ENCODE measurements around the gene PRX.

The PRX gene

DNA sequence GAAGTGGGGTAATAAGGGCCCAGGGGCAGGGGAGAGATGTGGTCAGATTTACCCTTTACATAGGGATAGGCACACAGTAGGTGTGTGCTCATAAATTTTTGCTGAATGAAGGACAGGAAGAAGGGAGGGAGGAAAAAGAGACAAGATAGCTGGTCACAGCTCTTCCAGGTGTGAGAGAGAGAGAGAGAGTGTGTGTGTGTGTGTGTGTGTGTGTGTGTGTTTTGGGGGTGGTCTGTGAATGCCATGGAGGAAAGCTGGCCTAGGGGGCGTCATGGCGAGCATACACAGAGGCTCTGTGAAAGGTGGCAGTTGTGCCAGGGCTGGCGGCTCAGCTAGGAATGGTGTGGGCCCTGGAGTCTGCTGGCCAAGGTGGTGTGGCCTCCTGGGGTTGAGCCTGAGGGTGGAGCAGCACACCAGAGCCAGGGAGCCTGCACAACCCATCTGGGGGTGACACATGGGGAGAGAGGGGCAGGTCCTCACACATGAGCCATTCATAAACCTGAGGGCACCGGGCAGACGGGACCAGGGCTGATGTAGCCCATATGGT is 6.0 kb upstream of the PRX start:
- ChIA-PET POLR2A (interaction anchor here (0.8 to 1.1 kb wide), 2 partner anchors 16 to 24 kb away, joined by 3 to 4 read pairs; no protein-coding TSS in a partner anchor), CTCF (interaction anchor here (2.0 kb wide), 1 partner anchor 8 kb away, joined by 6 read pairs; no protein-coding TSS in a partner anchor)
- no peak for TF ChIP-seq ZNF384 (IDR thresholded peaks at IDR 0.05)
- no peak for DNase-seq (ENCODE audit: extremely low spot score)

DNA sequence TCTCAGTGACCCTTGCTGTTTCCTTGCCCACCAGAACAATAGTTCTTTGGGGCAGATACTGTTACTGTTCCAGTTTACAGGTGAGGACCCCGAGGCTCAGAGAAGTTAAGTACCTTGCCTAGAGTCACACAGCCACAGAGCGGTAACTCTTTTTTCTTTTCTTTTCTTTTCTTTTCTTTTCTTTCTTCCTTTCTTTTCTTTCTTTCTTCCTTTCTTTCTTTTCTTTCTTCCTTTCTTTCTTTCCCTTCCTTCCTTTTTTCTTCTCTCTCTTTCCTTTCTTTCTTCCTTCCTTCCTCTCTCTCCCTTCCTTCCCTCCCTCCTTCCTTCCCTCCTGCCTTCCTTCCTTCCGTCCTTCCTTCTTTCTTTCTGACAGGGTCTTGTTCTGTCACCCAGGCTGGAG is 4.9 kb upstream of the PRX start:
- ChIA-PET CTCF (interaction anchor here (1.2 kb wide), 1 partner anchor 46 kb away, joined by 3 read pairs; no protein-coding TSS in a partner anchor), POLR2A (no interaction called here)
- TF ChIP-seq TARDBP (IDR thresholded peaks at IDR 0.05) (no peak), BHLHE40 (IDR thresholded peaks at IDR 0.05; ENCODE audit: borderline replicate concordance) (no peak), FOXA1 (IDR thresholded peaks at IDR 0.05) (no peak), L3MBTL2 (conservative IDR thresholded peaks at IDR 0.05) (no peak), CTBP1 (IDR thresholded peaks at IDR 0.05; ENCODE audit: borderline replicate concordance) (no peak), SUZ12 (IDR thresholded peaks at IDR 0.05) (no peak), ZNF384 (IDR thresholded peaks at IDR 0.05) (no peak), PKNOX1 (IDR thresholded peaks at IDR 0.05) (no peak), ELF4 (IDR thresholded peaks at IDR 0.05) (no peak), SP1 (IDR thresholded peaks at IDR 0.05) (no peak), FOXK2 (IDR thresholded peaks at IDR 0.05) (no peak), FOXM1 (IDR thresholded peaks at IDR 0.05; ENCODE audit: borderline replicate concordance) (no peak), HDGF (IDR thresholded peaks at IDR 0.05; ENCODE audit: borderline replicate concordance) (no peak), LEF1 (IDR thresholded peaks at IDR 0.05; ENCODE audit: borderline replicate concordance) (no peak)
- DNase-seq (ENCODE audit: extremely low spot score): no peak

DNA sequence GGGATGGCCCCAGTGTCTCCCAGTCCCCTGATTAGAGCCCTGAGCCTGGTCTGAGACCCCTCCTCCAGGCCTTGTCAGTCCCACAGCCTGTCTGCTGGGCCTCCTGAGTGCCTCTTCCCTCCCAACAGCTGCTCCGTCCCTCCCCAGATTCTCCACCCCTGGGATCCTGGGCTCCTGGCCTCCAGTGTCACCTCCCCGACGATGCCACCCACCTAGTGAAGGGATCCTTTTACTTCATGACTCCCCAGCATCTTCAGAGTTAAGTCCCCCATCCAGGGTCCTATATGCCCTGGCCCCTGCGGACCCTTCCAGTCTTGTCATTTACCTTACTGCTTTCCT is 4.4 kb upstream of the PRX start:
- CTCF ChIA-PET: interaction anchor here (1.2 kb wide), 1 partner anchor 46 kb away, joined by 3 read pairs; no protein-coding TSS in a partner anchor
- POLR2A ChIA-PET: interaction anchor here (0.6 kb wide), 1 partner anchor 21 kb away, joined by 3 read pairs; no protein-coding TSS in a partner anchor
- TF ChIP-seq SP1 (IDR thresholded peaks at IDR 0.05) (no peak), ZNF384 (IDR thresholded peaks at IDR 0.05) (no peak), FOXM1 (IDR thresholded peaks at IDR 0.05; ENCODE audit: borderline replicate concordance) (no peak), ELF4 (IDR thresholded peaks at IDR 0.05) (no peak), ARNT (IDR thresholded peaks at IDR 0.05) (no peak), FOXA1 (IDR thresholded peaks at IDR 0.05) (no peak), CTBP1 (IDR thresholded peaks at IDR 0.05; ENCODE audit: borderline replicate concordance) (no peak), FOXK2 (IDR thresholded peaks at IDR 0.05) (no peak), BHLHE40 (IDR thresholded peaks at IDR 0.05; ENCODE audit: borderline replicate concordance) (no peak), HDGF (IDR thresholded peaks at IDR 0.05; ENCODE audit: borderline replicate concordance) (no peak), LEF1 (IDR thresholded peaks at IDR 0.05; ENCODE audit: borderline replicate concordance) (no peak), NFRKB (IDR thresholded peaks at IDR 0.05) (no peak), TARDBP (IDR thresholded peaks at IDR 0.05) (no peak), PKNOX1 (IDR thresholded peaks at IDR 0.05) (no peak)
- no peak for DNase-seq (ENCODE audit: extremely low spot score)

DNA sequence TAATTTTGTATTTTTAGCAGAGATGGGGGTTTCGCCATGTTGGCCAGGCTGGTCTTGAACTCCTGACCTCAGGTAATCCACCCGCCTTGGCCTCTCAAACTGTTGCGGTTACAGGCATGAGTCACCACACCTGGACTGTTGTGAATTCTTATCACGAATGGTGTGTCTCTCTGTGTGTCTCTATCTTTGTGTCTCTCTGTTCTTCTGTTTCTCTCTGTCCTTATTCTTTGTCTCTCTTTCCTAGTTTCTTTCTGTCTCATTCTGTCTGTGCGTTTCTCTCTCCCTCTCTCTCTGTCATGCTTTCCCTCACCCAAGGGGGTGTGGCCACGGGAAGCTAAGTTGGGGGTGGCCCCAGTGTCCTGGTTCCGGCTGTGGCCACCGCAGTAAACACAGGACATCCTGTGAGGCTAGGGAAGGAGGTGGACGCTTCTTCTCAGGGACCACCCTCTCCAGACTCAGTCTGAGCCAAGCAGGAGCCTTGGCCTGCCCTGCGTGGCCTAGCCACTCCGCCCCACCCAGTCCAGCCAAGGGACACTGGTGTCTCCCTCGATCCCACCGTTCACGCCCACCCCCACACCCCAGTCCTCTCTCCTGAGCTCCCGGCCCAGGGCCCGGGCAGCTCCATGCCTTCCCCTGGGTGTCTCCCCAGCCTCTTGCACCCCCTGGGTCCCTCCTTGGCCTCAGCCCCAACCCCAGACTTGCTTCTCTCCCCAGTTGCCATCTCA is 3.9 kb upstream of the PRX start:
- ChIA-PET CTCF (interaction anchor here (0.7 to 1.2 kb wide), 2 partner anchors 21 to 47 kb away, joined by 3 read pairs; no protein-coding TSS in a partner anchor), POLR2A (interaction anchor here (0.6 kb wide), 1 partner anchor 21 kb away, joined by 3 read pairs; no protein-coding TSS in a partner anchor)
- DNase-seq (ENCODE audit: extremely low spot score): no peak
- TF ChIP-seq L3MBTL2 (conservative IDR thresholded peaks at IDR 0.05): no peak
- TF ChIP-seq ARNT (IDR thresholded peaks at IDR 0.05): no peak
- no peak for TF ChIP-seq ELF4 (IDR thresholded peaks at IDR 0.05)
- TF ChIP-seq SP1 (IDR thresholded peaks at IDR 0.05): no peak
- TF ChIP-seq TARDBP (IDR thresholded peaks at IDR 0.05): no peak
- TF ChIP-seq FOXM1 (IDR thresholded peaks at IDR 0.05; ENCODE audit: borderline replicate concordance): no peak
- no peak for TF ChIP-seq FOXK2 (IDR thresholded peaks at IDR 0.05)
- TF ChIP-seq PKNOX1 (IDR thresholded peaks at IDR 0.05): no peak
- no peak for TF ChIP-seq HDGF (IDR thresholded peaks at IDR 0.05; ENCODE audit: borderline replicate concordance)
- no peak for TF ChIP-seq ZNF384 (IDR thresholded peaks at IDR 0.05)
- TF ChIP-seq BHLHE40 (IDR thresholded peaks at IDR 0.05; ENCODE audit: borderline replicate concordance): no peak
- no peak for TF ChIP-seq NFRKB (IDR thresholded peaks at IDR 0.05)
- no peak for TF ChIP-seq FOXA1 (IDR thresholded peaks at IDR 0.05)
- no peak for TF ChIP-seq CTBP1 (IDR thresholded peaks at IDR 0.05; ENCODE audit: borderline replicate concordance)
- TF ChIP-seq LEF1 (IDR thresholded peaks at IDR 0.05; ENCODE audit: borderline replicate concordance): no peak
- TF ChIP-seq SUZ12 (IDR thresholded peaks at IDR 0.05): no peak

- POLR2A ChIA-PET: no interaction called here
- TF ChIP-seq FOXK2 (IDR thresholded peaks at IDR 0.05) (no peak), SUZ12 (IDR thresholded peaks at IDR 0.05) (no peak), ARNT (IDR thresholded peaks at IDR 0.05) (no peak), NFRKB (IDR thresholded peaks at IDR 0.05) (no peak), BHLHE40 (IDR thresholded peaks at IDR 0.05; ENCODE audit: borderline replicate concordance) (no peak), HDGF (IDR thresholded peaks at IDR 0.05; ENCODE audit: borderline replicate concordance) (no peak), SP1 (IDR thresholded peaks at IDR 0.05) (no peak), CTBP1 (IDR thresholded peaks at IDR 0.05; ENCODE audit: borderline replicate concordance) (no peak), PKNOX1 (IDR thresholded peaks at IDR 0.05) (no peak), ELF4 (IDR thresholded peaks at IDR 0.05) (no peak), LEF1 (IDR thresholded peaks at IDR 0.05; ENCODE audit: borderline replicate concordance) (no peak), L3MBTL2 (conservative IDR thresholded peaks at IDR 0.05) (no peak), FOXM1 (IDR thresholded peaks at IDR 0.05; ENCODE audit: borderline replicate concordance) (no peak), ZNF384 (IDR thresholded peaks at IDR 0.05) (no peak), TARDBP (IDR thresholded peaks at IDR 0.05) (no peak), FOXA1 (IDR thresholded peaks at IDR 0.05) (no peak)
- CTCF ChIA-PET: interaction anchor here (0.6 kb wide), 2 partner anchors 9 to 51 kb away, joined by 3 read pairs; no protein-coding TSS in a partner anchor
- DNase-seq (ENCODE audit: extremely low spot score): no peak
Measured at GRCh38 chr19:40415768-40416167, 2.6 kb upstream of the PRX start.

All from HEK293T (cell line).